Bronchial epithelial cell (primary cell): ENCODE results near the gene BAHD1. TPM values are rescaled to one million over a fixed set of nuclear protein-coding genes. Genes with fewer than 3 reads are reported as not detected.

Source experiments
- DNase-seq: peaks from one replicate; pipeline ENCODE4 v3.0.0-alpha.2; 2010; ENCODE audit warnings: low read depth
- FAIRE-seq: peaks from 2 replicates; lab custom pipeline; 2011; peaks lifted over from hg19 to GRCh38; lab: Jason Lieb, UNC
- H3K27me3 ChIP-seq: 2 replicates; pipeline ENCODE4 v1.5.1; 2011; ENCODE audit warnings: low read length; ENCODE audit not compliant: control insufficient read depth, insufficient read depth
- H3K36me3 ChIP-seq: 2 replicates; pipeline ENCODE4 v1.5.1; 2011; ENCODE audit warnings: low read length; ENCODE audit not compliant: control insufficient read depth, insufficient read depth
- H3K4me3 ChIP-seq: 2 replicates; pipeline ENCODE4 v1.5.1; 2011; ENCODE audit warnings: mild to moderate bottlenecking, low read depth, low read length, control low read depth
- CTCF ChIP-seq: IDR thresholded peaks from 2 replicates; pipeline ENCODE4 v1.5.1; 2011; ENCODE audit warnings: mild to moderate bottlenecking, moderate library complexity, low read length, control low read depth, inconsistent platforms; ENCODE audit not compliant: insufficient read depth, severe bottlenecking
- total RNA-seq: library from RNA; depleted of rRNA; stranded (reverse); fragments of >200 nt; gene quantifications from 2 replicates; pipeline ENCODE4 v1.2.1, GENCODE V29; 2014

The BAHD1 gene
- total RNA-seq, 1 donor from 2014 or later = 4.2 TPM

GRCh38 chr15:40474581-40474980 is 33.8 kb downstream of the BAHD1 start:
- Histone ChIP-seq H3K27me3 (no peaks in the 10 kb centered on the region), H3K36me3 (no peaks in the 10 kb centered on the region), H3K4me3 (no peak overlapping the region)
- TF ChIP-seq CTCF = no peak
- FAIRE-seq (no peak), DNase-seq (no peak)

- Histone ChIP-seq H3K36me3 (no peaks in the 10 kb centered on the region), H3K27me3 (peaks cover 6% of the 10 kb centered on the region), H3K4me3 (no peak overlapping the region)
- DNase-seq (peak; percentile 46), FAIRE-seq (peak; percentile 58)
- TF ChIP-seq CTCF = no peak
Observed at GRCh38 chr15:40477642-40478327, 37.0 kb downstream of the BAHD1 start.

GRCh38 chr15:40479024-40479423 is 38.3 kb downstream of the BAHD1 start:
- Histone ChIP-seq H3K4me3 (no peak overlapping the region), H3K36me3 (no peaks in the 10 kb centered on the region), H3K27me3 (peaks cover 6% of the 10 kb centered on the region)
- no peak for DNase-seq
- no peak for TF ChIP-seq CTCF
- FAIRE-seq = no peak

- FAIRE-seq (no peak), DNase-seq (no peak)
- H3K36me3 ChIP-seq = no peaks in the 10 kb centered on the region
- TF ChIP-seq CTCF = no peak
- H3K4me3 ChIP-seq = no peak overlapping the region
- peaks cover 6% of the 10 kb centered on the region for H3K27me3 ChIP-seq
Observed at GRCh38 chr15:40481341-40482074, 40.8 kb downstream of the BAHD1 start.

- no peak overlapping the region for H3K4me3 ChIP-seq
- DNase-seq = no peak
- H3K27me3 ChIP-seq = peaks cover 6% of the 10 kb centered on the region
- no peak for TF ChIP-seq CTCF
- no peak for FAIRE-seq
- no peaks in the 10 kb centered on the region for H3K36me3 ChIP-seq
Observed at GRCh38 chr15:40483919-40484318, 43.2 kb downstream of the BAHD1 start.
